IMR-90 (cell line): Measurements from ENCODE around the gene TAF4. TPM values are rescaled to one million over a fixed set of nuclear protein-coding genes. Genes with fewer than 3 reads are reported as not detected.

Source experiments
- ATAC-seq: fragments of 200-7000 bp; cut with Tn5 transposase; 2 replicates; pipeline ENCODE4 v1.9.1; 2020; ENCODE audit warnings: low read depth, mild to moderate bottlenecking, moderate library complexity
- BruUV-seq: library from RNA; stranded (reverse); fragments of 400-500 nt; replicated peaks from 2 replicates; lab custom pipeline; 2021; lab: Mats Ljungman, UMichigan
- CTCF ChIA-PET: fragments of 300-600 bp; formaldehyde crosslinking; extraction: SDS; loops from one replicate; lab custom pipeline; 2021; ENCODE audit warnings: antibody characterized with exemption; lab: Yijun Ruan, JAX
- POLR2A ChIA-PET: fragments of 300-600 bp; sonication (Branson Sonifier 250); formaldehyde crosslinking; loops from one replicate; lab custom pipeline; 2022; ENCODE audit warnings: antibody characterized with exemption; ENCODE audit not compliant: unreplicated experiment; lab: Charles Lee
- DNase-seq: peaks from one replicate; pipeline ENCODE4 v3.0.0; 2013
- H2AFZ ChIP-seq: replicated peaks from 2 replicates; pipeline ENCODE3; 2013; ENCODE audit warnings: low read length, mild to moderate bottlenecking; ENCODE audit not compliant: poor library complexity
- H2AK5ac ChIP-seq: 2 replicates; pipeline ENCODE4 v1.6.1; 2013; ENCODE audit warnings: low read depth, low read length, inconsistent platforms
- H2AK9ac ChIP-seq: replicated peaks from 2 replicates; pipeline ENCODE3; 2013; ENCODE audit warnings: mild to moderate bottlenecking, low read depth, low read length, moderate library complexity; ENCODE audit not compliant: poor library complexity
- H2BK120ac ChIP-seq: 2 replicates; pipeline ENCODE4 v1.6.1; 2013; ENCODE audit warnings: low read depth, low read length, inconsistent platforms
- H2BK15ac ChIP-seq: 3 replicates; pipeline ENCODE4 v1.6.1; 2013; ENCODE audit warnings: low read depth, low read length, inconsistent platforms
- H2BK20ac ChIP-seq: 2 replicates; pipeline ENCODE4 v1.6.1; 2013; ENCODE audit warnings: low read depth, mild to moderate bottlenecking, inconsistent platforms, low read length, moderate library complexity
- H2BK5ac ChIP-seq: 2 replicates; pipeline ENCODE4 v1.6.1; 2013; ENCODE audit warnings: mild to moderate bottlenecking, low read depth, low read length, inconsistent platforms; ENCODE audit not compliant: poor library complexity, severe bottlenecking
- H3K14ac ChIP-seq: replicated peaks from 2 replicates; pipeline ENCODE4 v1.6.1; 2013; ENCODE audit warnings: low read depth, low read length, inconsistent platforms
- H3K18ac ChIP-seq: 2 replicates; pipeline ENCODE4 v1.6.1; 2013; ENCODE audit warnings: low read depth, low read length, control low read depth
- H3K23ac ChIP-seq: 2 replicates; pipeline ENCODE4 v1.6.1; 2013; ENCODE audit warnings: low read depth, low read length, inconsistent platforms
- H3K27ac ChIP-seq: 2 replicates; pipeline ENCODE4 v1.5.1; 2013; ENCODE audit warnings: mild to moderate bottlenecking, control low read depth, low read length; ENCODE audit not compliant: insufficient read depth
- H3K27me3 ChIP-seq: 2 replicates; pipeline ENCODE4 v1.6.1; 2013; ENCODE audit warnings: low read length; ENCODE audit not compliant: control insufficient read depth, insufficient read depth
- H3K36me3 ChIP-seq: 2 replicates; pipeline ENCODE4 v1.6.1; 2013; ENCODE audit warnings: low read length, mixed read lengths; ENCODE audit not compliant: control insufficient read depth, insufficient read depth
- H3K4ac ChIP-seq: 2 replicates; pipeline ENCODE4 v1.6.1; 2013; ENCODE audit warnings: low read depth, low read length, inconsistent platforms
- H3K4me1 ChIP-seq: 2 replicates; pipeline ENCODE4 v1.6.1; 2013; ENCODE audit warnings: low read length, mixed read lengths; ENCODE audit not compliant: control insufficient read depth, insufficient read depth
- H3K4me2 ChIP-seq: 2 replicates; pipeline ENCODE4 v1.6.1; 2013; ENCODE audit warnings: low read depth, mild to moderate bottlenecking, control low read depth, low read length, moderate library complexity
- H3K4me3 ChIP-seq: 2 replicates; pipeline ENCODE4 v1.5.1; 2013; ENCODE audit warnings: low read depth, mild to moderate bottlenecking, control low read depth, low read length, moderate library complexity; ENCODE audit not compliant: insufficient read depth
- H3K56ac ChIP-seq: 2 replicates; pipeline ENCODE4 v1.6.1; 2013; ENCODE audit warnings: low read length, inconsistent platforms; ENCODE audit not compliant: insufficient read depth; ENCODE audit errors: extremely low read depth
- H3K79me1 ChIP-seq, 2 experiments: 2 replicates each; pipeline ENCODE4 v1.6.1; 2013; ENCODE audit warnings: low read length in 2 of 2, inconsistent platforms in 1 of 2, low read depth in 1 of 2
- H3K9ac ChIP-seq: 2 replicates; pipeline ENCODE4 v1.6.1; 2013; ENCODE audit warnings: low read depth, low read length, control low read depth
- H3K9me1 ChIP-seq: 2 replicates; pipeline ENCODE4 v1.6.1; 2013; ENCODE audit warnings: low read length, inconsistent platforms; ENCODE audit not compliant: insufficient read depth
- H3K9me3 ChIP-seq: 2 replicates; pipeline ENCODE4 v1.6.1; 2013; ENCODE audit warnings: low read length; ENCODE audit not compliant: control insufficient read depth, insufficient read depth
- H4K20me1 ChIP-seq: 2 replicates; pipeline ENCODE4 v1.6.1; 2013; ENCODE audit warnings: low read length, inconsistent platforms; ENCODE audit not compliant: insufficient read depth
- H4K5ac ChIP-seq: 2 replicates; pipeline ENCODE4 v1.6.1; 2013; ENCODE audit warnings: mild to moderate bottlenecking, low read depth, low read length, control low read depth
- H4K8ac ChIP-seq, 2 experiments: 2 replicates each; pipeline ENCODE4 v1.6.1; 2013; ENCODE audit warnings: low read depth in 2 of 2, low read length in 2 of 2, control low read depth in 1 of 2, inconsistent platforms in 1 of 2
- H4K91ac ChIP-seq: 2 replicates; pipeline ENCODE4 v1.6.1; 2013; ENCODE audit warnings: low read depth, low read length, inconsistent platforms; ENCODE audit not compliant: insufficient read depth
- BHLHE40 ChIP-seq: fragments of 150-350 bp; IDR thresholded peaks from 2 replicates; pipeline ENCODE4 v1.6.1; 2016; ENCODE audit warnings: mild to moderate bottlenecking, low read depth, low read length
- CEBPB ChIP-seq: IDR thresholded peaks from 2 replicates; pipeline ENCODE4 v1.6.1; 2012; ENCODE audit warnings: low read depth, low read length, improper control_type of control experiment
- NFE2L2 ChIP-seq: fragments of 150-350 bp; IDR thresholded peaks from 2 replicates; pipeline ENCODE4 v1.6.1; 2016; ENCODE audit warnings: low read depth, mild to moderate bottlenecking, low read length
- POLR2A ChIP-seq: IDR thresholded peaks from 2 replicates; pipeline ENCODE4 v1.6.1; 2012; ENCODE audit warnings: mild to moderate bottlenecking, low read depth, low read length
- RCOR1 ChIP-seq: IDR thresholded peaks from 2 replicates; pipeline ENCODE4 v1.6.1; 2012; ENCODE audit warnings: mild to moderate bottlenecking, low read length, improper control_type of control experiment; ENCODE audit not compliant: insufficient replicate concordance
- RFX5 ChIP-seq: IDR thresholded peaks from 2 replicates; pipeline ENCODE4 v1.8.0; 2012; ENCODE audit warnings: low read depth, mild to moderate bottlenecking, low read length, moderate library complexity
- USF2 ChIP-seq: fragments of 150-350 bp; IDR thresholded peaks from 2 replicates; pipeline ENCODE4 v1.6.1; 2017; ENCODE audit warnings: mild to moderate bottlenecking, antibody characterized with exemption, low read length, low read depth
- WGBS, 2 experiments: methylation state at CpG; one replicate each; pipeline versions ENCODE4 v1.1.5 to v1.1.7; 2013; ENCODE audit warnings: missing lambda C conversion rate in 2 of 2; ENCODE audit not compliant: insufficient read length in 1 of 2; ENCODE audit errors: extremely low coverage in 2 of 2; 5-methylcytosine and 5-hydroxymethylcytosine counted together
- dilution Hi-C: fragments of 300-500 bp; cut with HindIII; formaldehyde crosslinking; loops from one replicate; pipeline ENCODE4 v1.14.3; 2018; ENCODE audit warnings: low sequenced_read_pairs; ENCODE audit not compliant: unreplicated experiment
- in situ Hi-C: fragments of 300-500 bp; cut with MboI; formaldehyde crosslinking; loops from 3 replicates; pipeline ENCODE4 v1.14.3; 2019; ENCODE audit warnings: low sequenced_read_pairs, inconsistent platforms, mixed read lengths
- intact Hi-C: fragments of 100-400 bp; cut with micrococcal nuclease; formaldehyde crosslinking; loops from 2 replicates; pipeline ENCODE4 v1.10.0; 2022
- polyA plus RNA-seq, 3 experiments: library from polyadenylated mRNA; depleted of rRNA; stranded (reverse); fragments of >200 nt; gene quantifications; 2 replicates each; pipeline ENCODE4 v1.2.3, GENCODE V29; 2012; ENCODE audit warnings: low replicate concordance in 1 of 3
- total RNA-seq: library from RNA; depleted of rRNA; stranded (reverse); fragments of >200 nt; gene quantifications from 2 replicates; pipeline ENCODE4 v1.2.3, GENCODE V29; 2012

TAF4 gene
- total and polyA plus RNA-seq, 2 of the 4 experiments (the other 2 are of a cell fraction): 1.4 to 5.1 TPM

- TF ChIP-seq USF2: no peak
- TF ChIP-seq RFX5: no peak
Measured at GRCh38 chr20:62009869-62010445, 55.7 kb downstream of the TAF4 start (continued).

GRCh38 chr20:62009322-62009721 is 56.4 kb downstream of the TAF4 start:
- Histone ChIP-seq H2AK5ac (no peak overlapping the region), H4K20me1 (peaks cover 12% of the 10 kb centered on the region), H2AFZ (no peak overlapping the region), H3K4me2 (no peak overlapping the region), H2BK20ac (no peak overlapping the region), H3K4me3 (no peak overlapping the region), H3K27me3 (no peaks in the 10 kb centered on the region), H2BK5ac (no peak overlapping the region), H3K18ac (no peak overlapping the region), H3K36me3 (peaks cover 54% of the 10 kb centered on the region), H3K9me1 (0 out of 2 replicates have a peak, but pooled peaks cover 3% of the 10 kb centered on the region), H4K5ac (no peak overlapping the region), H3K14ac (no peak overlapping the region), H3K79me1 (peaks cover 0 to 17% of the 10 kb centered on the region in 2 experiments; a peak in 2 of 4 replicates), H3K4me1 (peaks cover 2% of the 10 kb centered on the region; the same call in 1 of the 2 replicates), H3K27ac (no peak overlapping the region), H3K9ac (no peak overlapping the region), H3K4ac (no peak overlapping the region), H3K9me3 (no peaks in the 10 kb centered on the region), H2BK15ac (no peak overlapping the region), H2BK120ac (no peak overlapping the region), H2AK9ac (no peak overlapping the region), H4K8ac (no peak overlapping the region), H4K91ac (no peak overlapping the region), H3K23ac (no peak overlapping the region), H3K56ac (no peak overlapping the region)
- 97% methylated on average over 12 of the region's 13 CpGs; no CpG with 5 or more reads in 1 of the 2 experiments for WGBS, 2 experiments
- intact Hi-C loops: no loop called here
- TF ChIP-seq BHLHE40 (no peak), RCOR1 (no peak), CEBPB (no peak), NFE2L2 (no peak), POLR2A (no peak)
- in situ Hi-C loops: loop anchor here (25.0 kb wide), 1 partner anchor 378 kb away; the partner anchor contains the start of gene RPS21
- POLR2A ChIA-PET: no interaction called here
- CTCF ChIA-PET: interaction anchor here (0.6 kb wide), 1 partner anchor 232 kb away, joined by 3 read pairs; no protein-coding TSS in a partner anchor
- DNase-seq: no peak
- dilution Hi-C loops: no loop called here
- no TSS peak for BruUV-seq
- ATAC-seq: no peak
